NCI-H2029 treated with DMSO at 0.1 percent for 48 hours (cell line): ENCODE results near the gene FBH1.
"Not testable (repeated sequence)": the region's sequence is repeated elsewhere in the genome, so short reads cannot be mapped to it uniquely, and the experiment has no call there.

Experiments used
- DNase-seq: peaks from one replicate; lab custom pipeline; 2025; lab: John Stamatoyannopoulos, UW

The FBH1 gene

DNA sequence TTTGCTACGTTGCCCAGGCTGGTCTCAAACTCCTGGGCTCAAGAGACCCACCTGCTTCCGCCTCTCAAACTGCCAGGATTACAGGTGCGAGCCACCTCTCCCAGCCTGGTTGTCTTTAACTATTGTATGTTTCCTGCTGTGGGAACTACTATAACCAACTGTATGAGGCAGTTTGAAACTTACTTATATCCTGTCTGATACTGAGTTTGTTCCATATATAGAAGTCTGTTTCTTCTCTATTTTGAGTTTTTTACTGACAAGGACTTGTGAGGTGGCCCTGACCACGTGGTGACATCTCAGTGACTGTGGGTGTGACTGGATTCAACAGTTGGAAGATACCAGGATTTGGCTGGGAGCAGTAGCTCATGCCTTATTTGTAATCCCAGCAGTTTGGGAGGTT is 14.2 kb downstream of the FBH1 start:
- no peak for DNase-seq

DNA sequence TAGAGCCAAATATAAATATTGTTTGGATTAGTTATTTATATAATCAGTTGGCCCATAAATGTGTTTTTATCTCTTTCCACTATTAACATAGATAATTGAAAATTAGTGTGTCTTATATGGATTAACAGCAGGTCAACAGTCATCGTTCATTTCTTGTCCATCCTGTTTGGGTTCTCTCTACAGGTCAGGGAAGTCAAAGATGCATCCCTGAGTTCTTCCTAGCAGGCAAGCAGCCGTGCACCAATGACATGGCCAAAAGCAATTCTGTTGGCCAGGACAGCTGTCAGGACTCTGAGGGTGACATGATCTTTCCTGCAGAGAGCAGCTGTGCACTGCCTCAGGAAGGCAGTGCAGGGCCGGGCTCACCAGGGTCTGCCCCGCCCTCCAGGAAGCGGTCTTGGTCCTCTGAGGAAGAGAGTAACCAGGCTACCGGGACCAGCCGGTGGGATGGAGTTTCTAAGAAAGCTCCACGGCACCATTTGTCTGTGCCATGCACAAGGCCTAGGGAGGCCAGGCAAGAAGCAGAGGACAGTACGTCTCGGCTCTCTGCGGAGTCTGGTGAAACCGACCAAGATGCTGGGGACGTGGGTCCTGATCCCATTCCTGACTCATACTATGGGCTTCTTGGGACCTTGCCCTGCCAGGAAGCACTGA is 15.9 kb downstream of the FBH1 start:
- DNase-seq, result no peak

DNA sequence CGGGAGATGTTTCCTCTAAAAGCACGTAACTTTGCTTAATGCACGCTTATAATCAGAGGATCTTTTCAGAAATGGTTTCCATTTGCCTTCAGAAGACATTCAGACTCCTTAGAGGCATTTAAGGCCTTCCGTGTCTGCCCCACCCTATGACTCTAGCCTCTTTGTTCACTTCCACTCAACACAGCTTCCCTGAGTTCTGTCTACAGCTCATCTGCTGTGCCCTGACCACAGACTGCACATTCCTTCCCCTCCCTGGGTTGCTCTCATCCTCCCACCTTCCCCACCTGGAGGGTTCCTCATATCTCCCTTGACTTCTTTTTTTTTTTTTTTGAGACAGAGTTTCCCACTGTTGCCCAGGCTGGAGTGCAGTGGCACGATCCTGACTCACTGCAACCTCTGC is 16.6 kb downstream of the FBH1 start:
- no peak for DNase-seq

DNA sequence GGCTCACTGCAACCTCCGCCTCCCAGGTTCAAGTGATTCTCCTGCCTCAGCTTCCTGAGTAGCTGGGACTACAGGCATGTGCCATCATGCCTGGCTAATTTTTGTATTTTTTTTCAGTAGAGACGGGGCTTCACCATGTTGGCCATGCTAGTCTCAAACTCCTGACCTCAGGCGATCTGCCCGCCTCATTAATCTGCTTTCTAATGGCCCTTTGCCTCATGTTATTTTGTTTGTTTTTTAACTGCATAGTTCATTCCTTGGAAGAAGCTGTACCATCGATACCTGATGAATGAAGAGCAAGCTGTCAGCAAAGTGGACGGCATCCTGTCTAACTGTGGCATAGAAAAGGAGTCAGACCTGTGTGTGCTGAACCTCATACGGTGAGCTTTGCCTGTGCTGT is 18.6 kb downstream of the FBH1 start:
- not testable (repeated sequence) for DNase-seq

DNA sequence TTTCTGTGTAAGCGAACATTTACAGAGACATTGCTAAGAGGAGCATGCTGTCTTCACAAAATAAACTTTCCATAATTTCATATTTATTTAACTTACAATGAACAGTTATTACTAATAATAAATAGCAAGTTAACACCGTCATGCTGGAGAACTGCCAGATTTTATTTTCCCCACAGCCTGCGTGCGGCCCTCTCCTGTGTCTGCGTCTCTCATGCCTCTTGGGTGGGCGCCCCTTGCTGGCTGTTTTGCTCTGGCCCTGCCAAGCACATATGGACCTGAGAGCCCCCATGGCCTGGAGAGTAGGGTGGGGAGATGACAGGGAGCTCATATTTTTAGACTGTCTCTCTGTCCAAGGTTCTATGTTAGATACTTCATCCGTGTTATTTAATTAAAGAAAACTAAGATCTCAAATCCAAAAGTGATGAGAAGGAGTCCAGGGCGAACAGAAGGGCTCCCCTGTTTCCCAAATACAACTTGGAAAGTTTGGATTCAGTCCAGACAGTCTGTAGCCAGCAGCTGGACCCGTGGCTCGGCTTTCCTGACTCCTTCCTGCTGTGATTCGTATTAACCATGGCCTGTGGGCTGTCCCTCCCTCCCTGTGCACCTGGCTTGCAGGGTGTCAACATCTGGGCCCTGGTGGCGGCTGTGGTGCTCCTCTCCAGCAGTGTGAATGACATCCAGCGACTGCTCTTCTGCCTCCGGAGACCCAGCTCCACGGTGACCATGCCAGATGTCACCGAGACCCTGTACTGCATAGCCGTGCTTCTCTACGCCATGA is 20.5 kb downstream of the FBH1 start:
- DNase-seq, result no peak

DNA sequence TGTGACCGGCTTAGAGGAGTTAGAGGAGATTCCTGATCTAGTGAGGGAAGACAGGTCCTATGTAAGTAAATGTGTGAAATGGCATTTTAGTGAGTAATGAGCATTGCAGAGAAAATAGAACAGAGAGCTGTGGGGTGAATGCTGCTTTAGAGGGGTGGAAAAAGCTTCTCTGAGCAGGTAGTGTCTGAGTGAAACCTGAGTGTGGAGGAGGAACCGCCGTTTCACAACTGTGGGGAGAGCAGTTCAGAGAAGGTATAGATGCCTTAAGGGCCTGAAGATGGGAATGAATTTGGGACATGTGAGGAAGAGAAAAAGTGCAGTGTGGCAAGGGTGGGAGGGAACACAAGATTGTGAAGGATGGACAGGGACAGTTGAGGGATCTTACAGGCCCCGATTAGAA is 21.6 kb downstream of the FBH1 start:
- DNase-seq, result no peak

DNA sequence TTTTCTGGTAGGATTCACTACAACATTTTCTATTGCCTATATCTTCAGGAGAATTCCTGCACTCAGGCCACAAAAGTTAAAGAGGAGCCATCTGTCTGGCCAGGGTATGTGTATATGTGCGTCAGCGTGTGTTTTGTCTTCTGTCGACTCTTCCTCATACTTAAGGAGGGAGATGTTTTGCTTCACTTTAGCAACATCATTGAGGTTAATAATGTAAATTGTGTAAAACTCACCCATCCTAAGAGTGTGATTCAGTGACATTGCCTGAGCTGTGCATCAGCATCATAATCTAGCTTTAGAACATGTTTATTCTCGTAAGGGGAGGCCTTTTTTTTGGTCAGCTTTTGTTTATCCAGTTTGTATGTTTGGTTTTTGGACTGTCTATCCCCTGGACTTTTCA is 23.7 kb downstream of the FBH1 start:
- no peak for DNase-seq

DNA sequence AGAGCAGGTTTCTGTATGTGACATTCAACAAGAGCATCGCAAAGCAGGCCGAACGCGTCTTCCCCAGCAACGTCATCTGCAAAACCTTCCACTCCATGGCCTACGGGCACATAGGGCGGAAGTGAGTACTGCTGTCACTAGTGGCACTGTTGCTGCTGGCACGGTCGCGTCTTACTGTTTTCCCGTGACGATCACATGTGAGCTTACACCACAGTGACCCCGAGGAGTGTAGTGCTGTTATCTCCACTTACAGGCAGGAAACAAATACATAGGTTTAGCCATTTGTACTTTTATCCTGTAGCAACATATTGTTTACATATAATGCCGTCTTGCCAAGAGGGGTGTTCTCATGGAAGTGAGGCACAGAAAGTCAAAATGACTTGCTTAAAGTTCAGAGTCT is 25.4 kb downstream of the FBH1 start:
- DNase-seq, result no peak

DNA sequence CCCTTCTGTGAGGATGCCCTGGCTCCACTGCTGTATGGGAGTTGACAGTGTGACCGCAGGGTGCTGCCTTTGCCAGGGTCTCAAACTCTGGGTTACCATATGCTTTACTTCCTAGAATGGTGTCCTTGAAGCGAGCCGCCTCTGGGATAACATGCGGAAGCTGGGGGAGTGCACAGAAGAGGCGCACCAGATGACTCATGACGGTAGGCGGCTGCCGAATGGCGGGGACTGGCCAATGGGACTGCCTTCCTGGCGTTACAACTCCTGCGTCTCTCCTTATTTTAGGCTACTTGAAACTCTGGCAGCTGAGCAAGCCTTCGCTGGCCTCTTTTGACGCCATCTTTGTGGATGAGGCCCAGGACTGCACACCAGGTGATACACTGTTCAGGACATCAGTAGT is 27.3 kb downstream of the FBH1 start:
- DNase-seq, result no peak

DNA sequence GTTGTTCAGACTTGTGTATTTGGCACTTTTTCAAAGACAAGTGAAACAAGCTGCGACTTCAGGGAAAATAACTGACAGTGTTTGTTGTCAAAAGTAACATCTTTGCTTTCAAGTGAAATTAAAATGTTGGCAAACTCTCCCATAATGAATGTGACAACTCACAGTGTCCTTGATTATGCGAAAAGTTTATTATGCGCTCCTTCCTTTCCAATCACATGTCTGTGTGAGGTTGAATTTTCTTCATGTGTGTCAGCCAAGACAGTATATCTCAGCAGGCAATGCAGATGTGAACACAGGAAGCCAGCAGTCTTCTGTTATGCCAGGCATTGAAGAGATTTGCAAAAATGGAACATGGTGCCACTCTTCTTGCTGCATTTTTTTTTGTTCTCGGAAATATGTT is 28.7 kb downstream of the FBH1 start:
- no peak for DNase-seq

DNA sequence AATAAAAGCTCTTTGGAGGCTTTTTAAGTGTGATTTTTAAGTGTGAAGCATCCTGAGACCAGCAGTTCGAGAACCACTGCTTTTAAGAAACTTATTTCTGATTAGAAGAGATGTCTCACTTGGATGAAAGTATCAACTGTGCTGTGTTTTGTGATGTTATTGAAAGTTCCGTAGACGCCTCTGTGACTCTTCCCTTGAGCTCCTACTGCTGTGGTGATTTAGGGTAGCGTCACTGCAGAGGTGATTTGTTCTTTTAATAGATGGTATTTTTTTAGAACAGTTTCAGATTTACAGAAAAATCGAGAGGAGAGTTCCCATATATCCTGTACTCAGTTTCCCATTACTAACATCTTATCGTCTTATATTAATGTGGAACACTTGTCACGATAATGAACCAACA is 29.5 kb downstream of the FBH1 start:
- DNase-seq, result no peak

DNA sequence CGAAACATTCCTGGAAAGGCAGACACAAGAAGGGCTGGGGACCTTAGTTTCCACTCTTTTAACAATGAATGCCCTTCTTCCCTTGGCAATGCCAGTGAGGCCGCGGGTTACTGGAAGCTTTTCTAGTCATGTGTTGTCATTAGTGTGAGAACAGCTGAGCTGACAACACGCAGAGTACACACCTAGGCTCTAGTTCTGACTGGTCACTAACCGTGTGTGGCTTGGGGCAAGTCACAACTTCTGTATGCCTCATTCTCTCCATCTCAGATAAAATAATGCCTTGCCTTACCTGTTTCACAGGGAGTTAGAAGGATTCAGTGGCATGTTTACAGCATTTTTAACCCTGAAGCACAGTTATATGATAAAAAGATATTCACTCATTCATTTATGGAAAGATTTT is 31.7 kb downstream of the FBH1 start:
- no peak for DNase-seq

DNA sequence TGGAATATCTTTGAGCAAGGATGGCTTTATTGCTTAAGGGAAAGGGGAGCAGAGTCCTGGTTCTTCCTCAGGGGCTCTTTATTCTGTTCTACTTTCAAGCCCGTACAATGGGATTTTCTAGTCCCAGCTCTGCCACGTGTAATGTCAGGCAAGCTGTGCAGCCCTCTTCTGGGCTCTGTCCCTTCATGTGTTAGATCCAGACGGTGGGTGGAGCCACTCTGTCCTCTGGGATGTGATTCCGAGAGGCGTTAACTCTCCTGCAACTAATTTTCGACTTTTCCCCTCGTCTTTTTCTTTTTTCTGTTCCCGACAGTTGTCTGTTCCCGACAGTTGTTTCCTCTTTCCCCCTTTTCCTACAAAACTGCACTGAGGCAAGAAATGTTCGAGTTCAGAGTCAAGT is 34.8 kb downstream of the FBH1 start:
- no peak for DNase-seq

DNA sequence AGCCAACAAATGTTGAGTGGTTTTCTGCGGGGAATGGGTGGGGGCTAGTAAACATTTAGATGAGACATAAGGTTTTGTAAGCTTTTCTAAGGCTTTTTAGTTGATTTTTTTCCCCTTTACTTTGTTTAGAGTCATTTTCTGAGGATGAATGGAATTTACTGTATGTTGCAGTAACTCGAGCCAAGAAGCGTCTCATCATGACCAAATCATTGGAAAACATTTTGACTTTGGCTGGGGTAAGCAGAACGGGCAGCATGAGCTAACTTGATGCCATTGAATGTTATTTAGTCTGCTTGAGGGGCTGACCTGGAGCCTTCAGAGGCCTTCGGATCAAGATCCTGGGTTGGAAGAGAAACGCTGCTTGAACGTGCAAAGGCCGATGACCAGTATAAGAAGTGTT is 37.3 kb downstream of the FBH1 start:
- no peak for DNase-seq

DNA sequence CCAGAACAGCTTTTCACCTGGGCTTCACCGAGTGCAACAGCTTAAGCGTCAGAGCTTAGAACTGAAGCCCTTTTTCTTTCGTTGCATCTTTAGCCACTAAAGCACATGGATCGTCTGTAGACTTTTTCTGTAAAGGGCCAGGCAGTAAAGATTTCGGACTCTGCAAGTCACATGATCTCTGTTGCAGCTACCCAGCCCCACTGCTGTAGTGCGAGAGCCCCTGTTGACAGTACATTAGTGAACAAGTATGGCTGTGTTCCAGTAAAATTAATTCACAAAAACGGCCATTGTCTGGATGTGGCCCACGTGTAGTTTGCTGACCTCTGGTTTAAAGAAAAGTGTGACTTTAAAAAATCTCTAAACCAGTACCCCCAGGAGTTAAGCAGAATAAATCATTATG is 39.4 kb downstream of the FBH1 start:
- DNase-seq, result no peak

DNA sequence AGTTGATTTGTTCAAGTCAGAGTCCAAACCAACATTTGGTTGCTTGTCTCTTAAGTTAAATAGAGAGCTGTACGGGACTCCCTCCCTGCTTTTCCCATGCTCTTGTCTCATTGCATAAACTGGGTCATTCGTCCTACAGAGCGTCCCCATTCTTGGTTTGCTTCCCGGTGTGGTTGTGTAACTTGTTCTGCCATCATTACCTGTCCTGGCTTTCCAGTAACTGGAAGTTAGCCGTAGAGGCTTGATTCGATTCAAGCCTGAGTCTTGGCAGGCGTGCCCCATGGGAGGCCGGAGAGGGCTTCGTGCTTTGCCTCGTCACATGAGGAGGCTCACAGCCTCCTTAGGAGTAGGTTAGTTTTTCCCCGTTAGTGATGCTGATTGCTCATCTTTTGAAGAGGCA is 40.2 kb downstream of the FBH1 start:
- no peak for DNase-seq

DNA sequence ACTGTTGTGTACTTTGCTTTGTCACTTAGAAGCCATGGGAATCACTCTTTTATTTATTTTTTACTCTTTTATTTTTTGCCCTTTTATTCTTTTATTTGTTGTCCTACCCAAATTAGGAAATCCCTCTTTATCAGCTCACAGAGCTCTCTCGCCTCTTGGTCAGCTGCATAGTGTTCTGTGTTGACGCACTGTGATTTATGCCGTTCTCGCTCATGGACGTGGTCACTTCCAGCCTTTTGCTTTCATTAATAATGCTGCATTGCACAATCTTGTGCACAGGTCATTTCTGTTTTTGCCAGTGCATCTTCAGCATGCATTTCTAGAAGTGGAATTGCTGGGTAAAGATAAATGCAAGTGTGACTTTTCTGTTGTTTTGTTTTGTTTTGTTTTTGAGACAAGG is 42.3 kb downstream of the FBH1 start:
- DNase-seq, result no peak

DNA sequence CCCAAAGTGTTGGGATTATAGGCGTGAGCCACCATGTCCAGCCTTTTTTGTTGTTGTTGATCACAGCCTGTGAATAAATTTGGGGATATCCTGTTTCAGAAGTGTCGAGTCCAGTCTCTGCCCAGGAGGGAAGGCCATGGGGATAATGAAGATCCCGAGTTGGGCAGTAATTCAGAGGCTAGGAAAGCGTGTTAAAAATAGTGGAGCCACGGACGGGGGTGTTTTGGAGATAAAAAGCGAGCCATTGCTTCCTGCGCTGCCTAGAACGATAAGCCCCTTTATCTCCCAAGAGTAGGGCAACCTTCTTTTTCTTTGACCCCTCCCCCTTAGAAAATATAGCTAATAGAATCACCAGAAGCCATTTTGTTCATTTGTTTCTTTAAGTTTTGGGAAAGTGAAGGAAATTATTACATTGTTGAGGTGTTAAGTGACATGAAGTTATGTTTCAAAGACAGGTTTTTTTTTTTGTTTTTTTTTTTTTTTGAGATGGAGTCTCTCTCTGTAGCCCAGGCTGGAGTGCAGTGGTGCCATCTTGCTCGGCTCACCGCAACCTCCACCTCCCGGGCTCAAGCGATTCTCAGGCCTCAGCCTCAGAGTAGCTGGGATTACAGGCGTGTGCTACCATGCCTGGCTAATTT is 44.0 kb downstream of the FBH1 start:
- no peak for DNase-seq

DNA sequence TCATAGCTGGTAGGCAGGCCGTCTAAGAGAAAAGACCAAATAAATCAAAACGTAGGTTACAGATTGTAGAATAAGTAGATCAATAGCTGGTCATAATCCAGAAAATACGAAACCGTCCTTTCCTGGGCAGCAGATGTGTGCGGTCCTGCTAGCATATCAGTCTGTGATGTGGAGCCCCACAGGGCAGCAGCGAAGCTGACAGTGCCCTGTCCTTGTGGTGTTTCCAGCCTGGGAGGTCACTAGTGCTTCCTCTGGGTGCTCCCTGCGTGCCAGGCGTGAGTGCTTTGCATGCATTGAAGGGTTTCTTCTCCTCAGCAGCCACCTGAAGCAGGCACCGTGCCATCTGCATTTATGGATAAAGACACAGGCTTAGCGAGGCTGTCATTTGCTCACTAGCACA is 45.6 kb downstream of the FBH1 start:
- no peak for DNase-seq

DNA sequence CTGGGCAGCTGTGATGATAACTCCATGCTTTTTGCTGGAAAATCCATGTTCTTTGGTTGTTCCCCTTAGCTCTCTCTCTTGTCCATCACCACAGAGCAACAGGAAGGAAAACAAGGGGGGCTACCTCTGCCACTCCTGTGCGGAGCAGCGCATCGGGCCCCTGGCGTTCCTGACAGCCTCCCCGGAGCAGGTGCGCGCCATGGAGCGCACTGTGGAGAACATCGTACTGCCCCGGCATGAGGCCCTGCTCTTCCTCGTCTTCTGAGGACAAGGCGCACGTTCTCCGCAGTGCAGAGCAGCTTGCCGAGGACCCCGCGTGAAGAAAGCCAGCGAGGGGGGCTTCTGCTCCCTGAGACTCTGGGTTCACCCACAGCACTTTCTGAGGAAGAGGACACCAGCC is 47.0 kb downstream of the FBH1 start:
- DNase-seq, result no peak

DNA sequence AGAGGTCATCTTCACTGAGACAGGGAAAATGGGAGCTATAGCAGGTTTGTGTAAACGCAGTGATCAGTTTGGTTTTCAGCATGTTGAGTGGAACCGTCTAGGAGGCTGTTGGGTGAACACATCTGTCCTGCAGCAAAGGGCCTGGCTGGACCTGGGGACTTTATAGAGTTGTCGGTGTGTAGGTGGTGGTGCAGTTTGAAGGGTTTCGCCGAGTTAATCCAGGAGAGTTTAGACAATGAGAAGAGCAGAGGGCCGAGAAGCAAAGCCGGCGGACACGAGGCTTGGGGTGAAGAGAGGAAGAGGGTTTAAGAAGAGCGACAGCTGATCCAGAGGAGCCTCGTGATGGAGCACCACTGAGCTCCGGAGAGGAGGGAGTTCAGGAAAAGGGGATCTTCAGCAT is 48.2 kb downstream of the FBH1 start:
- DNase-seq, result no peak

DNA sequence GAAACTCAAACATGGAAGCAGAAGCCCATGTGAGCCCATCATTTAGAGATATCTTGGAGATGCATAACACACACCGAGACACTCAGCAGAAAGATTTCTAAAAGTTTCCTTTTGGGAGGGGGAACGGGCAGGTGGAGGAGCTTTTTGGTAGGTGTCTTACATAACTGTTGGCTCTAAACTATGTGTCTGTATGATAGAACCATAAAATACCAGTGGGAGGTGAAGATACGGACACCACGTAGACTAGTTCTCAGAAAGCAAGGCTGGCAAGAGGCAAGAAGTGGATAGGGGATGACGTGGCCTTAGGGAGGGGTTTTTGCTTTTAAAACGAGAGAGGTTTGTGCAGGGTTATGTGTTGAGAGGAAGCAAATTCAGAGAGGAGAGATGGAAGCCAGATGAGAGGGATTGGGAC is 50.8 kb downstream of the FBH1 start:
- DNase-seq, result no peak

DNA sequence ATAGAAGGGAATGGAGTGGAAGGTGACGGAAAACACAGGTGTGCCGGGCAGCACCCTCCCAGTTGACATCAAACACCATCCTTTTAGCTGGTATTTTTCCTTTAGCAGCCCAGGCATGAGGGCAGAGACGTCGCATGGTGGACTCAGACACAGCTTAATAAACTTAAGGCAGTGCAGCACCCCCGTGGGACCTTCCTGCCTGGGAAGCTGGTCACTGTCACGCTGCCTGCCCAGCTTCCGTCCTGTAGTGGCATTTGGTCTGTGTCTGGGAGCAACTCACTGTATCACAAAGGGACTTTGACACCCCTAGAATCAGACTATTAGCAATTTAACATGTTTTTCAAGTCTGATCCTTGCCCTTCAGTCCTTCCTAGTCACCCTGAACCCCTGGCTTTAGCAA is 51.5 kb downstream of the FBH1 start:
- DNase-seq, result no peak

DNA sequence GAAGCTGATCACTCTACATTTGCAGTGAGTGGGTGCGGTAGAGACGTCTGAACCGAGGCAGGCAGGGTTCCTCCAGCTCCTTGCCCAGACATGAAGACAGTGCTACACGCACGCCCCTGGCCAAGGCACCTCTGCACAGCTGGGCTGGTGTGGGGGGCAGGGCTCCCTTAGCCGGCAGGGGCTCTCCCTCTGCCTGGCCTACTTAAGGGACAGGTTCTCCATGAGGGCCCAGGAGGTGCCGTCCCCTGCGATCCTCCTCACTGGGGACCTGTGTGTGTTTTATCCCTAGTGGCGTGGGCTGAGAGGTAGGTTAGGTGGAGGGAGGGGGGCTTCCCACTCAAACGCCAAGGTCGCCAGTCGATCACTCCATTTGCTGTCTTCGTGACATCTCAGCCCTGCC is 52.0 kb downstream of the FBH1 start:
- DNase-seq, result no peak
